SKM-1 treated with dmso at 0.1 percent for 144 hours (cell line): ENCODE results near the gene SH3RF3.

Experiments
- DNase-seq: peaks from one replicate; lab custom pipeline; 2025; ENCODE audit not compliant: unreplicated experiment; lab: John Stamatoyannopoulos, UW

Gene SH3RF3

DNA sequence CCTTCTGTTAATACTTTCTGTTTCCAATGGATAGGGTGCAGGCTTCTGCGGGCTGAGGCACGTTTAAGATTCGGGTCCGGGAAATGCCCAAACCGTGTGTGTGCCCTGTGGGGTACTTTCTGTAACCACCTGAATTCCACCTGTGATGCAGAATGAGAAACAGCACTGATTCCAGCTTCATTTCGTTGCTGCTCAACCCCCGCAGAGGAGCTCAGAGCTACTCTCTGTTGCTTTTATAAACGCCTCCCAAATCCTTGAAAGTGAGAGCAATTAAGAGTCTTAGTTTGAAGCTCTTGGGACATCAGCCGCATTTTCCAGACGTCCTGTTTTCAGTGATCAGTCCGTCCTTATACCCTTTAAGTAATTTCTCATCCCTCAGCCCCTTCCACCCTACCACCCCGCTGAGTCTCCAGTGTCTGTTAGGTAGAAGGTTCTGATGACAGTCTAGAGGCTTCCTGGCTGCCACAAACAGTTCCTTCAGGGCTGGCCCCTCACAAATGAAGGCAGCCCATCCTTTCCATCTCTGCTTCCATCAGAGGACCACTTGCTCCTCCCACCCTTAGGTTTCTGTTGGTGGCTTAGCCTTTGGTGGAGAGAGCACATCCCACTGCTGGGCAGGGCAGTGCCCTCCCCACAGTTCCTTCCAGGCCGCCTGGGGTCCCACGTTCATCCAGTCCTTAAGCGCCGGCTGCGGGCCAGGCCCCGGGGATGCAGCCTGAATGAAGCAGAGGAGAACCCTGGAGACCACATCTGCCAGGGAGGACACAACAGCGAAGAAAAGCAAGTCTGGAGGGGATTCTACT is 254.7 kb downstream of the SH3RF3 start:
- DNase-seq, result no peak

DNA sequence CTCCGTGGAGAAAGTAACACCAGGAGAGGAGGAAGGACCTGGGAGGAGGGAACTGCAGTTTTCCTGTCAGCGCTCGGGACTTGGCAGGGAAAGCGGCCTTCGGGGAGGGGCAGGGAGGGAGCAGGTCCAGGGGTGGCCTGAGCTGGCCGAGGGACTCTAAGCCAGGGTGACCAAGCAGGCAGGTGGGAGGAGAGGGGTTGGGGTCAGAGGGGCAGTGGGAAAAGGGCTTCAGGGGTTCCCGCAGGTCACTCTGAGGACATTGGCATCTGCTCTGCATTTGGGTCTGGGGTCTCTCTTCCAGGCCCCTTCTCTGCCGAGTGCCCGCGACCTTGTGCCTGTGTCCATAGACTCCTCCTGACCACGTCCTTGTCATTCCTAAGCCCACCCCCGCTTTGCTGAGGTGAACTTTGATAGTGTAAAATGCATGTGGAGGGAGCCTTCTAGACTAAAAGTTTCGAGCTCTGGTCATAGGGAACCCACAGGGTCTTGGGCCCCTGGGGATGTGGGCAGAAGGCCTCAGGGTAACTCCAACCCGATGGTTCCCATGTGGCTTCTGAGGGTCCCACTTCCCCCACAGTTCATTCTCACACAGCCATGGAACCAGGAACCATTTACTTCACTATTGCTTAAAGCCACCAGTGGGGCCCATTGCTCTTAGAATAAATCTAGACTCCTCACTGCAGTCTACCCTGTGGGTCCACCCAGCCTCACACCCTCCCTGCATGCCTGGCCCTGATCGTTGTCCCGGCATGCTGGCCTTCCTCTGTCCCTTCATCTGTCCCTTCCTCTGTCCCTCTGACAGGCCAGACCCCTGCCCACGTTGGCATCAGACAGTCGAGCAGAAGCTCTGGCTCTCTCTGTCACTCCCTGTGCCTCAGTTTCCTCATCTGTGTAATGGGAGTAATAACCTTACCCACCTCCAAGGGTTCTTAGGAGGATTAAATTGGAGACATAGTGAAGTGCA is 255.6 kb downstream of the SH3RF3 start:
- DNase-seq, result no peak

DNA sequence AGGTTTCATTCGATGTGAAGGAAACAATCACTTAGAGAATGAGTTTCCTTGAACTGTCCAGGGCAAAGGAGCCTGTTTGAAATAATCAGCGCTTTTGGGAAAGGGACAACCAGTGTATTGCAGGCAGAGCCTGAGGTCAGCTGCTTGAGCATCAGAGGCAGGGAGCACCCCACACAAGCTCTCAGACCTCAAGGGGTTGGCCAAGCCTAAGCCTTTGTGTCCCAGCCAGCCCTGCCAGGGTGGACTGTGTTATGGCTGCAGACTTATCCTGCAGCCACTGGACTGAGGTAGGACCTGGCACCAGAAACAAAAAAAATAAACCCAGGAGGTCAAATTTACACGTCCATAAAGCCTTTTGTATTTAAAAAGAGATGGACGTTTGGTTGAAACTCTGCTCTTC is 256.5 kb downstream of the SH3RF3 start:
- DNase-seq, result no peak

DNA sequence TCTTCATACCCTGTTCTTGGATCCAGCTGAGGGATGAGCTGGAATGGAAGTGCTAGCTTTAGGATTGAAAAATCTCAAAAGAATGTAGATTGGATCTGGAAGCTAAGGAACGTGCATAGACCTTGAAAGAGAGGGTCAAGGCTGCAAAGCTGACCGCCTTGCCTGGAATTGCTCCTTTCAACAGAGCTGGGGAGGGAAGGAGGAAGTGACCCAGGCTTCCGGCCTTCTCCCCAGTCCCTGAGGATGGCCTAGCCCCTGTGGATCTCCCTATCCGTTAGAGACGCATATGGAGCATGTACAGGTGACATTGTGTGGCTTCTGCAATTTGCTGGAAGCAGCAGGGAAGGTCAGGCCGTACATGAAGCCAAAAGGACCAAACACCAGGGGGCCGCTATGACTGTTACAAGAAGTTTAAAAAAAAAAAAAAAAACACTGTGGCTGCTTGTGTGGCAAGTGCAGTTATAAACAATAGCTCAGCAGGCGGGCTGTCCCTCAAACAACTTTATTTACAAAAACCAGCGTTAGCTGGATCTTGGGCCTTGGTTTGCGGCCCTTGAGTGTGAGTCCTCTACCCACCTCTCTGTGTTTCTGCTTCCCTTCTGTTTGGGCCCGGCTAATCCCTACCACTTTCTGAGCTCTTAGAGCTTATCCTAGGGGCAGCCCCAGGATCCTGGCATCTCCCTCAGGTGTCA is 257.1 kb downstream of the SH3RF3 start:
- no peak for DNase-seq

DNA sequence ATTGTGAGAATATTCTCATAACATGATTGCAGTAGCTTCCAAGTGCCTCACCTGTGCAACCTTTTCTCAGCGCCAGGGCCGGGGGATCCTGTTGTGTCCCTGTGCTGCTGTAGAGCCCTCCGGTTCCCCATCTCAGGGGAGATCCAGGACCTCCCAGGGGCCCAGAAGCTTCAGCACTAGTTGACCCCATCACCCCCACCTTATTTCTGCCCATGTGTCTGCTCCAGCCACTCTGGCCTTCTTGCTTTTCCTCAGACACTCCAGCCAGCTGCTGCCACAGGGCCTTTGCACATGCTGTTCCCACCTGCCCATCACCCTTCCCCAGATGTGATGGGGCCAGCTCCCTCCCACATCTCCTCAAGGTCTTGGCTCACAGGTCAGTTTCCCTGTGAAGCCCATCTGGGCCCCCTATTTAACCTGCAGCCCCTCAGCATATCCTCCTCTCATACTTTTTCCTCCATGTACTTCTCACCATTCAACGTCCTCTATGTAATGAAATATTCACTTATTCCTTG is 258.3 kb downstream of the SH3RF3 start:
- DNase-seq, result no peak

DNA sequence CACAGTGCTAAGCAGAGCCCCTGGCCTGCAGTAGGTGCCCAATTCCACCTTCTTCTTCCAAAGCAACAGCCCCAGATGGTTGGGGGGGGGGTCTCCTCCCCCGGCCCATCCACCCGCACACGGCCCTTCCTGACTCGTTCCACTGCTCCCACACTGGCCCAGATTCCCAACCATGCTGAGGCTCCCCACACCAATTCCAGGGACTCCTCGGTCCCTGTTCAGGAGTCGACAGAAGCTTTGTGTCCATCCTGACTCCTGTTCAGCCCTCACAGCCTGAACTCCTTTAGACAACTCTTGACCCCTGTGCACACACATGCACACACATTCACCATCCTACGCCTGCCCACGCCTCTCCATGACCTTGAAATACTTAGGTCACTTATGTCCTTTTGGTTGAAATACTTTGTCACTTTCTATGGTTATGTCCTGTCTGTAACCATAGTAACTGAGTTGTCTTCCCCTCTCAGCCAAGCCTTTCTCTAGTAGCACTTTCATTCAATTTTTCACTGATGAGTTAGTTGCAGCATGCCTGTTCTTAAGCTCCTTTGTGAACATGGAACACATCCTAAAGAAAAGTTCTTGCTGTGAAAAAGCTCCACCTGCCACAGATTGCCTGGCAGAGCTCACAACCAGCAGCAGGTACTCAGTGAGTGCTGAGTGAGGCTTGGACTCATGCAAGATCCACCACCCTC is 258.9 kb downstream of the SH3RF3 start:
- DNase-seq, result no peak

DNA sequence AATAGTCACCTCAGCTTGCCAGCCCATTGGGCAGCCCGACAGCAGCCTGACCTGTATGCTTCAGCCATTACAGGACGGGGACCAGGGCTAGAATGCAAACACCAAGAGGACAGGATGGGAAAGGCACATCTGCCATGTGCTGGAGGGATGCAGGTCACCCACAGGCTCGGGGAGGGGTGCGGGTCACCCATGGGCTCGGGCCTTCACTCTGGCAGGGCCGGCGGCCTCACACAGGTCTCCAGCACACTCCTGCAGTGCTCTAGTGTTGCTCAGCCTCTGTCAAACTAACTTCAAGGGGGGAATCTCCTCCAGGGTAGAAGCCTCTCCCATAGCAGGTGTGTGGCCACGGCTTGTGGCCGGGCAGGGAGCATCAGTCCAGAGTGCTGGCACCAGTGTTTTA is 262.2 kb downstream of the SH3RF3 start:
- DNase-seq, result no peak

DNA sequence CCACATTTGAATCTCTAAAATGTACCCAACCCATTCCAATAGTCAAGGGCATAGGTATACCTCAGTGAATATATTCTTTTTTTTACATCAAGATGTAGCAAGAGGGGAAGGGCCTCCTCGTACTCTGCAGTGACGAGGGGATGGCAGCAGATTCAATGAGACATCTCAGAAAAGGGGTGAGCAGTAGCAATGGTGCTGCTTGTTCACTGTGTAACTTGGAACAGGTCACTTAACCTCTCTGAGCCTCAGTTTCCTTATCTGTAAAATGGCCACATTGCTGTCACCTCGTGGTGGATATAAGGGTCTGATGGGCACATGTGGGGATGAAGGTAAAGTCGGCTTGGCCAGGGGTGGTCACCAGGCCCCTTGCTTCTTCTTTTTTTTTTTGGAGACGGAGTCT is 263.1 kb downstream of the SH3RF3 start:
- no peak for DNase-seq

DNA sequence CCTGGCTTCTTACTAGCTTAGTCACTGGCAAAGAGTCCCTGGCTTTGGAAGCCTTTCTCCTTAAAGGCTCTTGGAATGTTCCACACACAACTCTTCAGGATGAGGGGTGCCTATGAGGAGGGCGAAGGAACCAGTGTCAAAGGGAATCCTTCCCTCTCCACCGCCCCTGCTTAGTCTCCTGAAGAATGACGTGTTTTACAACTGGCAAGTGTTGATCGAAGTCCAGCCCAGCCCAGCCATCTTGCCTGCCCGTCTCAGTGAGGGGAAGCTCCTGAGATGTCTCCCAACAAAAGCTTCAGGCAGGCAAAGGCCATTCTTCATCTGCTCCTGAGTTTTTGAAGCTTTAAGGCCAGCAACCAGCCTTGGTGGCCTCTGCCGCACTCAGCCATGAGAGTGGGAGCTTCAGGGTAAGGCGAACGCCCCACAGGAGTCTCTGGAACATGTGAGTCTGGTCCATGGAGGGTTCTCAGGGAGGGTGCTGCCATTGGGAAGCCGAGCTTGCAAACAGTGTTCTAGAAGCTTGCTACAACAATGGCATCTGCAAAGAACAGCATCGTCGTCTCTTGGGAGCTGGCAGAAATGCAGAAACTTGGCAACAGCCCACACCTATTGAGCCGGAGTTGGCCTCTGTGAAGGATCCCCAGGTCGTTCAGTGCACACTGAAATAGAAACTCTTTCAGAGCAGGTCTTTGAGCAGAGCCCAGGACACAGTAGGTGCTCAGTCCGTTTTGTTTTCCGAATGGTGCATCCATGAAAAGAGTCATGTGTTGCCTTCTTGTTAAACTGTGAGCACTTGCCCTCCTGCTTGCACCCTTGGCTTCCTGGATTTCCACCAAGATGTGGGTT is 264.0 kb downstream of the SH3RF3 start:
- DNase-seq, result no peak

DNA sequence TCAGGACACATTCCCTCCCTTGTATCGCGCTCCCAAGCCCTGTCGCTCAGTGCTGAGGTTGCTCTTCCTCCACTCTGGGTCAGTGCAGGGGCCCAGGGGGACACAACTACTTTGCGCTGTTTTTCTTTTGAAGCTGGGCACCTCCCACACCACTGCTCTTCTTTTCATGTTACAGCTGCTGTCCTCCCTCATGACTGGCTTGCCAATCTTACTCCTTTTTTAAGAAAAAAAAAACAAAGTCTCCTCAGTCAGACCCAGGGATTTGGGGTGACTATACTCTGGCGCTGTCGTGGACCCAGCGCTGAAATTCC is 264.6 kb downstream of the SH3RF3 start:
- no peak for DNase-seq

DNA sequence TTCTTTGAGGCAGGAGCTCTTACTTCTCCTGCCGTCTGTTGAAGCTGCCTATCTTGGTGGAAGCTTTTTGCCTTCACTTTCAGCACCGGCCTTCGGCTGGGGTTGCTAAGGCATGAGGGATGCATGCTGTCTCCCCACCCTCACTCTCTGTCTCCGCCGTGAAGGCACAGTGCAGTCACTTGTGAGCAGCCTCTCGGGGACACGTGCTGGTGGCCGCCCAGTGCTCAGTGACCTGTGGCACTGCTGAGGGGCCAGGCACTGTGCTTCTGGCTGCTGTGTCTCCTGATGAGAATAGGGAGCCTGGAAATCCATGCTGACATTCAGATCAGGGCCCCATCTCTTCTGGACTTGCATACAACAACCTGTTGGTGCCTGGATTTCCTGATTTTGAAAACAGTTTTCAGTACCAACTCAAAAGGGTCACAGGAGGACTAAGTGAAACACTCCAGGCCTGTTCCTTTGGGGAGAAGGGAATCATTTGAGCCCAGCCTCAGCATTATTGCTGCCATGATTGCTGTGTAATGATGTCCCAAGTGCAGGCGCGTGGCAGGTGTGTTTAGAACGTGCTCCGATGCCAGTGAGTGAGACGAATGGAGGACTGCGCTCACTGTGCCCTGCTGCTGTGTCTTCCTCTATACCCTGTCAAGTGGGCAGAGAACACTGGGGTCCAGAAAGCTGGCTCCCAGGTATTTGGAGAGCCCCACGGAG is 266.6 kb downstream of the SH3RF3 start:
- DNase-seq, result no peak

DNA sequence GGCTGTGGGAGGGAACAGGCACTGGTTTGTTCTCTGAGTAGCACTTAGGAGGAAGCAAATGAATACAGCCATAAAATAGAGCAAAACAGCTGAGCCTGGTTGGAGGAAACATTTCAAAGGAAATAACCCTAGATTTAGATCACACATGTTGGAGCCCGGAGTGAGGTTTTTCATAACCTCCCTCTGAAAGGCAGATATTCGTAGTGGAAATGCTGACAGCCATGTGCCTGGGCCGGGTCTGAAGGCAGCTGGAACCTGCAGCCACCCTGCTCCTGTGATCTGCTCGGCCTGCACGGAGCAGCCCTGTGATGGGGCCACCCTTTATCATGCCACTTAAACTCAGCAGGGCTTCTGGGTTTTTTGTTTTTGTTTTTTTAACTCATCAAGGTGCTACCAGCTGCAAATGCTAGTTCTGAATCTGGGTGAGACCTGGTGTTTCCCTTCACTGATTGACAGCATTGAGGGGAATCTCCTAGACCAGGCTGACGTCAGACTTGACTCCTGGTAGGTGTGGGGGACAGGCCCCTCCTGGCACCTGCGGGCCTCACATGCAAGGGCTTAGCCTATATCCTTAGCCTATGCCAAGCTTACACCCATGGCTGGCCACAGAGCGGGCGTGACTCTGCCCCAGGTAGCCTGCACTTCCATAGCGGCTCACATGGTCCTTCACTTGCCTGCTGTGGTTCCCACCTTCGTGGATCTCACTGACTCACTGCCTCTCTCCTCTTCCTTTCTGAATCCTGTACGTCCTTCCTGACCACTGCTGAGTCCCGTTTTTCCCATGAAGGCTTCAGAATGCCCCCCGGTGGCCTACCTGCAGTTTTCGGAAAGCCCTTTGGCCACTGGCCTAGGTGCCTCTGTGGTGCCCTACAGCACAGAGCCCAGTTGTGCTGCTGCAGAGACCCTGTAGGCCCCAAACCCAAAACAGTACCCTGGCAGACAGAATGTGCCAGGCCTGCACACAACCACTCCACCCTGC is 267.5 kb downstream of the SH3RF3 start:
- DNase-seq, result no peak

DNA sequence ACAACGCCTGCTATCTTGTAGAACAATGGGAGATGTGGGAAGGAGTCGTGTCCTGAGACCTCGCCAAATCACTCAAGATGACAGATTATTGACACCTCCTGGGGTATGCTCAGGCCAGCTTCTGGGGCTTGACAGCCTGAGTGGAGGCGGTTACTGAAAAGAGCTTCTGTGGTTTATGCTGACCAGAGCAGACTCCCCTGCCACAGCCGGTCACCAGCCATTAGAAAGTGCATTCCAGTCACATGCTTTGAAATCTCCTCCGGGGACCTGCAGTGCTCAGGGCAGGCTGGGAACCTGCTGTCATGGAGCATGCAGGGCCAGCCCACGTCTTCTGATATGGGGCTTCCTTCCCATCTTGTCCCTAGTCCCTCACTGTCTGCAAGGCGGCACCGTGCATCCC is 268.9 kb downstream of the SH3RF3 start:
- DNase-seq, result no peak

DNA sequence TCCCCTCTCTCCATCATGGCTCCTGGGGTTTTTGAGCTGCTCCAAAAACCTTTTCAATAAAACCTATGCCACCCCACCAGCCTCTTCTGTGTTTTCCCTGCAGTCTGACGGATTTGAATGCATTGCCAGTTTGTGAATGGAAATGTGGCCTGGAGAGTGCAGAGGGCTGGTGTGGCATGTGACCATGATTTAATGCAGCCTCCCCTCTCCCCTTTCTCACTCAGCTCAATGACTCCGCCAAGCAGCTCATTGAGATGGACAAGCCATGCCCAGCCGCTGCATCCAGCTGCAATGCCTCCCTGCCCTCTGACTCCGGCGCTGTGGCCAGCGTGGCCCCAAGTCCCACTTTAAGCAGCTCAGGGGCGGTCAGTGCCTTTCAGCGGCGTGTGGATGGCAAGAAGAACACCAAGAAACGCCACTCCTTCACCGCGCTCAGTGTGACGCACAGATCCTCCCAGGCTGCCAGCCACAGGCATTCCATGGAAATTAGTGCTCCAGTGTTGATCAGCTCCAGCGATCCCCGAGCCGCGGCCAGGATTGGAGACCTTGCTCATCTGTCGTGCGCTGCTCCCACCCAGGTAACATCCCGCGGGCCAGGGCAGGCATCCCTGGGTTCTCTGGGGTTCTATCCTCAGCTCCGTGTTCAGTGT is 269.5 kb downstream of the SH3RF3 start:
- DNase-seq, result no peak

DNA sequence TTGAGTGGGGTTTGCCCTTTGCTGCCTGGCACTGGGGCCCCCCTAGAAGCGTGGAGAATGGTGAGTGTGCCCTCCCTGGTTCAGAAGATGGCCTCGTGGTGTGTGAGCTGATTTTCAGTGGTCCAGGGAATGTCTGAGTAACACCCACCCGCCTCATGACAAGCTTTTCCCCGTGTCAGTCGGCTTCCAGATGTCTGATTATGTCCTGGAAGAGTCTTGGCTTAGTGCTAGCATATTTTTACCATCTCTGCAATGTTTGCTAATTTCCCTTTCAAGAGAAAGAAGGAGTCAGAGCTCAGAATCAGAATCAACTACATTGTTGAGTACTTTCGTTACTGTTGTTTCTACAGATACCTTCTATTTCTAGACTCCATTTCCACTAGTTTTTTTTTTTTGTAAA is 270.1 kb downstream of the SH3RF3 start:
- DNase-seq, result no peak

DNA sequence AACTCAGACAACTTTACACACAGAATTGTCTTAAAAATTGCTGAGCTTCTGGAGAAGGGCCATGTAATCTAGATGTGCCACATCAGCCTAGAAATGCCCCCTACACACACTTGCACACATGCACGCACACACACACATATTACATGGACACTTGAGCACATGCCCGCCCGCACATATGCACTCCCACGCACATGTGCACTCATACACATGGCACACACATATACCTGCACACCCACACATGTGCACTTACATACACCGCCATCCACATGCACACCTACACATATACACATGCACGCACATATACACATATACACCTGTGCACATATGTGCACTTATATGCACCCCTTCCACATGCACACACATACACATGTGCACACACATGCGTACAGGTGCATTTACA is 271.1 kb downstream of the SH3RF3 start:
- DNase-seq, result no peak

DNA sequence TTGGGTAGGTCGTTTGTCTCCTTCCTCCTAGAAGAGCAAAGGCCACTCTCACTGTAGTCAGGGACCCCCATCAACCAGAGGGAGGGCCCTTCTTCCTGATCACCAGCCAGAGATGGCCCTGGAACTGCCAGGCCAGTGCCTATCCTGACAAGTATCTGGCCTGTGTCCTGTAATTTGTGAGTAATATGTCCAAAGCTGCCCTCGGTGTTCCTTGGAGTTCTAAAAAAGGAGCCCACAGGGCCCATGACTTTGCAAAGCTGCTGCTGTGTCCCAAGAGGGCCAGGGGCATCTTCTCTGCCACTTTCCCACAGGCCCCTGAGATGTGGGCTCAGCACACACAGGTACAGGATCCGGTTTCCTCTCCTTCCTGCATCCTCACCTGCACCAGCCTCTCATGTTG is 272.4 kb downstream of the SH3RF3 start:
- DNase-seq, result no peak

DNA sequence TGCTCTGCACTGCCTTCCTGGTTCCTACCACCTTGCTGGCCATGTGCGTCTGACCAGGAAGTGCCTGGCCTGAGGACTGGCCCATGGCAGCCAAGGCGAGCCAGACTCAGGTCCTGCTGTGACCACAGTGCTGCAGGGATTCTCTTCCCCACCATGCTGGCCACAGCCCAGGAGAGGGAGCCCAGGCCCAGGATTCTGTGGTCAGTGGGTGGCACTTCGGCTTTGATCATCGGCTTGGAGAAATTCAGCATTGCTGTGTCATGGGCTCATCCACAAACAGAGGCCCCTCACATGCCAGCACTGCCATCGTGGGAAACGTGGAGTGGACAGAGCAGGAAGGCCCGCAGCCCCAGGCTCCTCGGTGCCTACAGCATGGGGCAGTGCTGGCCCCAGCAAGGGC is 273.2 kb downstream of the SH3RF3 start:
- no peak for DNase-seq
